HS-5 (cell line): Measurements from ENCODE around the gene ORC6.

Source experiments
- DNase-seq: peaks from one replicate; pipeline ENCODE4 v3.0.0-alpha.2; 2012; ENCODE audit warnings: low read depth

The ORC6 gene

GRCh38 chr16:46731691-46732555, 42.5 kb downstream of the ORC6 start:
- DNase-seq = no peak

- no peak for DNase-seq
These were observed 43.1 kb downstream of the ORC6 start for GRCh38 chr16:46732561-46732960.

DNA sequence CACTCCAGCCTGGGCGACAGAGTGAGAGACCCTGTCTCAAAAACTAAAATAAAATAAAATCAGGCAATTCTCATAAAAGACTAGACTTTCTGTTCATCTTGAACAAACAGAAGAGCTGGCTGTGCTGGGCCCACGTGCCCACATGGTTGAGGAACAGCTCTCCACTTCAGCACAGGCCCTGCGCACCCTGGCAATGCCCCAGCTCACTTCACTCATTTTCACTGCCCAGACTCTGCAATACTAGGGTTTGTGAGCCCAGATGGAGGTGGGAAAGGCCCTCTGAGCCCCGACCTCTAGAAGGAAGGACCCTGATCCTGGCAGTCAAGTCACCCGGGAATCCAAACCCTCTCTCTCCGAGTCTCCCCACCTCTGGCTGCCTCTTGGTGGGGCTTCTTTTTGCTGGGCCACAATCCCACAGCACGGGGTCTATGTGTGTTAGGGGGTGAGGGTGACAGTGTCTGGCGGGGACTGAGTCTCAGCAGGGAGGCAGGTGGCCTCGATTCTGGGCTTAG, 43.9 kb downstream of the ORC6 start:
- DNase-seq = no peak

DNA sequence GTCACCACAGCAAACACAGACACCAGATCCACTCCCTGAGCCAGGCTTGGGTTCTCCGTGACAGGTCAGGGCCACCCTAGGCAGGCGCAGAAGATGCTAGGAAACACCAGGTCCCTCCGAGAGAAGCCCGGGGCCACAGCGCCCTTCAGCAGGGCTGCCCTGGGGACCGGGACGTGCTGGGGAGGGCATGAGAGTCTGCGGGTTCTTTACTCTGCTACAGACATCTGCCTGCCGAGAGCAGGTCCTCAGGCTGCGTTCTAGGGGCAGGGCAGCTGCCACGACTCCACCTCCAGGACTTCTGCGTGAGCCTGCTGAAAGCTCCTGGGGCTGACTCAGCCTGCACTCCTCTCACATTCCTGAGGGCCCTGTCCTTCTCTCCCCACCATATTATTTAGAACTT, 47.2 kb downstream of the ORC6 start:
- DNase-seq = no peak

- no peak for DNase-seq
These were observed 48.3 kb downstream of the ORC6 start for GRCh38 chr16:46737621-46738214.

DNA sequence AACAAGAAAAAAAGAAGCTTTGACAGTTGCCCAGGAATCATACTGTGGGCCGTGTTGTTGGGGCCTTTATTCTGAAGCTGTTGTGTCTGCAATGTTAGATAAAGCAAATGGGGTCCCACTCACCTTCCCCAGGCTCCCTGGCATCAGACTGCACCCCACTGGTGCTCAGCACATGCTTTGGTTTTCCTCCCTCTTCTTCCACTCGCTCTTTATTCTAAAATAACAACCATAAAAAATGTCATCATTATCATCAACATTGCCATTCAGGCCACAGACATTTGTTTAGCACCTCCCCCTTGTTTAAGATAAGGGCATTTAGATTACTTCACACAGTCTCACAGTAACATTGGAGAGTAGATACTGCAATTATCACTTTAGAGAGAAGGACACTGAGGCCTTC, 50.5 kb downstream of the ORC6 start:
- no peak for DNase-seq

GRCh38 chr16:46743232-46743719, 53.8 kb downstream of the ORC6 start:
- DNase-seq = no peak

DNA sequence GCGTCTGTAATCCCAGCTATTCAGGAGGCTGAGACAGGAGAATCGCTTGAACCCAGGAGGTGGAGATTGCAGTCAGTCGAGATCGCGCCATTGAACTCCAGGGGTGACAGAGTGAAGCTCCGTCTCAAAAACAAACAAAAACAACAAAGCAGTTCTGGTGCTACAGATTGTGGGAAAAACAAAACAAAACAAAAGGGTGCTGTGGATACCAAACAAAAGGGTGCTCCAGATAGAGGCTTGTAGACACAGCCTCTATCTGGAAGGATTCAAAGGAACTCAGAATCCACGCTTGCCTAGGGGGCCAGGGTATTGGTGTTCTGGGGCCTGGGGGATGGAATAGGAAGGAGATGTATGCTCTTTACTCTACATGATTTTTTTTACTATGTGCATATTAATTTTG, 56.2 kb downstream of the ORC6 start:
- no peak for DNase-seq

GRCh38 chr16:46746821-46747776, 57.6 kb downstream of the ORC6 start:
- DNase-seq = no peak
